ENCODE results near the gene HEXIM2.

Gene HEXIM2

GRCh38 chr17:45155029-45155428 is 6.6 kb upstream of the HEXIM2 start:
- TF ChIP-seq GABPA (IDR thresholded peaks at IDR 0.05; ENCODE audit: low read depth) (no peak), SPI1 (IDR thresholded peaks at IDR 0.05; ENCODE audit: borderline replicate concordance, low read depth) (no peak), CTCF (IDR thresholded peaks at IDR 0.05; ENCODE audit: insufficient read depth, low read length) (no peak), POLR2AphosphoS5 (IDR thresholded peaks at IDR 0.05; ENCODE audit: low read depth) (no peak)
- TF ChIP-seq, protein P1, sequence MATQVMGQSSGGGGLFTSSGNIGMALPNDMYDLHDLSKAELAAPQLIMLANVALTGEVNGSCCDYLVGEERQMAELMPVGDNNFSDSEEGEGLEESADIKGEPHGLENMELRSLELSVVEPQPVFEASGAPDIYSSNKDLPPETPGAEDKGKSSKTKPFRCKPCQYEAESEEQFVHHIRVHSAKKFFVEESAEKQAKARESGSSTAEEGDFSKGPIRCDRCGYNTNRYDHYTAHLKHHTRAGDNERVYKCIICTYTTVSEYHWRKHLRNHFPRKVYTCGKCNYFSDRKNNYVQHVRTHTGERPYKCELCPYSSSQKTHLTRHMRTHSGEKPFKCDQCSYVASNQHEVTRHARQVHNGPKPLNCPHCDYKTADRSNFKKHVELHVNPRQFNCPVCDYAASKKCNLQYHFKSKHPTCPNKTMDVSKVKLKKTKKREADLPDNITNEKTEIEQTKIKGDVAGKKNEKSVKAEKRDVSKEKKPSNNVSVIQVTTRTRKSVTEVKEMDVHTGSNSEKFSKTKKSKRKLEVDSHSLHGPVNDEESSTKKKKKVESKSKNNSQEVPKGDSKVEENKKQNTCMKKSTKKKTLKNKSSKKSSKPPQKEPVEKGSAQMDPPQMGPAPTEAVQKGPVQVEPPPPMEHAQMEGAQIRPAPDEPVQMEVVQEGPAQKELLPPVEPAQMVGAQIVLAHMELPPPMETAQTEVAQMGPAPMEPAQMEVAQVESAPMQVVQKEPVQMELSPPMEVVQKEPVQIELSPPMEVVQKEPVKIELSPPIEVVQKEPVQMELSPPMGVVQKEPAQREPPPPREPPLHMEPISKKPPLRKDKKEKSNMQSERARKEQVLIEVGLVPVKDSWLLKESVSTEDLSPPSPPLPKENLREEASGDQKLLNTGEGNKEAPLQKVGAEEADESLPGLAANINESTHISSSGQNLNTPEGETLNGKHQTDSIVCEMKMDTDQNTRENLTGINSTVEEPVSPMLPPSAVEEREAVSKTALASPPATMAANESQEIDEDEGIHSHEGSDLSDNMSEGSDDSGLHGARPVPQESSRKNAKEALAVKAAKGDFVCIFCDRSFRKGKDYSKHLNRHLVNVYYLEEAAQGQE (IDR thresholded peaks at IDR 0.05; ENCODE audit: insufficient replicate concordance, low read depth): no peak
- H3K4me3 ChIP-seq (replicated peaks; ENCODE audit: insufficient read depth, low read length): no peak overlapping the region
- H3K27ac ChIP-seq (replicated peaks): no peak overlapping the region
- no peaks in the 10 kb centered on the region for H3K27me3 ChIP-seq (ENCODE audit: insufficient read depth, poor library complexity, severe bottlenecking)
- DNase-seq (ENCODE audit: low read depth in 1 of 2, low spot score in 1 of 2): no peak

GRCh38 chr17:45155483-45155882 is 6.2 kb upstream of the HEXIM2 start:
- Histone ChIP-seq H3K27me3 (ENCODE audit: insufficient read depth, poor library complexity, severe bottlenecking) (no peaks in the 10 kb centered on the region), H3K27ac (replicated peaks) (peak overlapping the region; percentile 17; the same call in 1 of the 2 replicates), H3K4me3 (replicated peaks; ENCODE audit: insufficient read depth, low read length) (no peak overlapping the region)
- TF ChIP-seq POLR2AphosphoS5 (IDR thresholded peaks at IDR 0.05; ENCODE audit: low read depth): no peak
- TF ChIP-seq GABPA (IDR thresholded peaks at IDR 0.05; ENCODE audit: low read depth): no peak
- no peak for DNase-seq (ENCODE audit: low read depth in 1 of 2, low spot score in 1 of 2)

GRCh38 chr17:45156242-45156641 is 5.4 kb upstream of the HEXIM2 start:
- DNase-seq (ENCODE audit: low read depth in 1 of 2, low spot score in 1 of 2): no peak
- no peak overlapping the region for H3K27ac ChIP-seq (replicated peaks)
- H3K4me3 ChIP-seq (replicated peaks; ENCODE audit: insufficient read depth, low read length): no peak overlapping the region
- TF ChIP-seq, protein P1 (IDR thresholded peaks at IDR 0.05; ENCODE audit: insufficient replicate concordance, low read depth): no peak
- TF ChIP-seq CTCF (IDR thresholded peaks at IDR 0.05; ENCODE audit: insufficient read depth, low read length): no peak
- no peaks in the 10 kb centered on the region for H3K27me3 ChIP-seq (ENCODE audit: insufficient read depth, poor library complexity, severe bottlenecking)

GRCh38 chr17:45160447-45161287 is 1.0 kb upstream of the HEXIM2 start:
- TF ChIP-seq, protein P1 (IDR thresholded peaks at IDR 0.05; ENCODE audit: insufficient replicate concordance, low read depth): no peak
- TF ChIP-seq SPI1 (IDR thresholded peaks at IDR 0.05; ENCODE audit: borderline replicate concordance, low read depth) (no peak), POLR2AphosphoS5 (IDR thresholded peaks at IDR 0.05; ENCODE audit: low read depth) (0 out of 2 replicates have a peak, but pooled peaks have one; percentile 26), GABPA (IDR thresholded peaks at IDR 0.05; ENCODE audit: low read depth) (no peak)
- Histone ChIP-seq H3K27ac (replicated peaks) (peak overlapping the region; percentile 100), H3K4me3 (replicated peaks; ENCODE audit: insufficient read depth, low read length) (peak overlapping the region; percentile 72), H3K27me3 (ENCODE audit: insufficient read depth, poor library complexity, severe bottlenecking) (no peaks in the 10 kb centered on the region)
- peak; percentile 47 to 81 for DNase-seq (ENCODE audit: low read depth in 1 of 2, low spot score in 1 of 2)
